NB4 (cell line): Measurements from ENCODE around the gene REEP3.

Experiments used
- CTCF ChIP-seq: IDR thresholded peaks from one replicate; pipeline ENCODE4 v1.5.1; 2012; ENCODE audit warnings: low read depth, low read length
- POLR2A ChIP-seq: IDR thresholded peaks from 2 replicates; pipeline ENCODE4 v1.6.1; 2011; ENCODE audit warnings: mild to moderate bottlenecking; ENCODE audit not compliant: insufficient read length; ENCODE audit errors: extremely low read depth
- TF ChIP-seq, protein P1 (sequence below): IDR thresholded peaks from 2 replicates; pipeline ENCODE4 v1.6.1; 2011; ENCODE audit warnings: low read depth, low read length

DNA sequence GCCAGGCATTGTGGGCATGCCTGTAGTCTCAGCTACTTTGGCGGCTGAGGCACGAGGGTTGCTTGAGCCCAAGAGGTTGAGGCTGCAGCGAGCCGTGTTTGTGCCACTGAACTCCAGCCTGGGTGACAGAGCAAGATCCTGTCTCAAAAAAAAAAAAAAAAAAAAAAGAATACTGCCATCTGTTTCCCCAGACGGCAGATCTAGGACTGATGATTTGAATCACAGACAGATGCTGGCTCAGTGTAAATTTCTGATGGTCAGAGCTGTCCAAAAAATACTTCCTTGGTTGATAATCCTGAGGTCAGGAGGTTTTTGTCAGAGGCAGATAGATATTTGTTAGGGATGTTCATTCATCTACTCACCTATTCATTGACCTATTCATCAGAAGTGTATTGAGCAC, 130.7 kb downstream of the REEP3 start:
- no peak for TF ChIP-seq CTCF
- TF ChIP-seq POLR2A = no peak
- TF ChIP-seq, protein P1, sequence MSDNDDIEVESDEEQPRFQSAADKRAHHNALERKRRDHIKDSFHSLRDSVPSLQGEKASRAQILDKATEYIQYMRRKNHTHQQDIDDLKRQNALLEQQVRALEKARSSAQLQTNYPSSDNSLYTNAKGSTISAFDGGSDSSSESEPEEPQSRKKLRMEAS = no peak
